Neural progenitor cell (in vitro differentiated cells): ENCODE measurements around the gene CTSO.
"Not testable (repeated sequence)": the region's sequence is repeated elsewhere in the genome, so short reads cannot be mapped to it uniquely, and the experiment has no call there.

ENCODE experiments used
- CTCF ChIP-seq: fragments of 200-600 bp; sonication (generic); IDR thresholded peaks from 2 replicates; pipeline ENCODE4 v1.5.1; 2017; ENCODE audit warnings: antibody characterized with exemption, mild to moderate bottlenecking
- EZH2 ChIP-seq: fragments of 200-600 bp; sonication (generic); IDR thresholded peaks from 2 replicates; pipeline ENCODE4 v1.6.1; 2017; ENCODE audit warnings: antibody characterized with exemption, mild to moderate bottlenecking, moderate library complexity

GRCh38 chr4:155934634-155935033 lies 19.0 kb downstream of the CTSO start:
- not testable (repeated sequence) for TF ChIP-seq CTCF, EZH2
